Left renal cortex interstitium (tissue), 4 donors: Measurements from ENCODE around the gene LTBP4. TPM values are rescaled to one million over a fixed set of nuclear protein-coding genes. Genes with fewer than 3 reads are reported as not detected.
"Not testable (repeated sequence)": the region's sequence is repeated elsewhere in the genome, so short reads cannot be mapped to it uniquely, and the experiment has no call there.

Source experiments
- DNase-seq, 4 donors: peaks; one replicate each; pipeline ENCODE4 v3.0.0-alpha.2; 2013; ENCODE audit warnings: low read depth in 4 of 4, low spot score in 2 of 4, missing footprints in 1 of 4
- polyA plus RNA-seq, 4 donors: library from polyadenylated mRNA; unstranded; fragments of 120-200 nt; gene quantifications; one replicate each; pipeline ENCODE4 v1.2.1, GENCODE V29; 2013; ENCODE audit not compliant: insufficient read length in 4 of 4

The LTBP4 gene, protein sequence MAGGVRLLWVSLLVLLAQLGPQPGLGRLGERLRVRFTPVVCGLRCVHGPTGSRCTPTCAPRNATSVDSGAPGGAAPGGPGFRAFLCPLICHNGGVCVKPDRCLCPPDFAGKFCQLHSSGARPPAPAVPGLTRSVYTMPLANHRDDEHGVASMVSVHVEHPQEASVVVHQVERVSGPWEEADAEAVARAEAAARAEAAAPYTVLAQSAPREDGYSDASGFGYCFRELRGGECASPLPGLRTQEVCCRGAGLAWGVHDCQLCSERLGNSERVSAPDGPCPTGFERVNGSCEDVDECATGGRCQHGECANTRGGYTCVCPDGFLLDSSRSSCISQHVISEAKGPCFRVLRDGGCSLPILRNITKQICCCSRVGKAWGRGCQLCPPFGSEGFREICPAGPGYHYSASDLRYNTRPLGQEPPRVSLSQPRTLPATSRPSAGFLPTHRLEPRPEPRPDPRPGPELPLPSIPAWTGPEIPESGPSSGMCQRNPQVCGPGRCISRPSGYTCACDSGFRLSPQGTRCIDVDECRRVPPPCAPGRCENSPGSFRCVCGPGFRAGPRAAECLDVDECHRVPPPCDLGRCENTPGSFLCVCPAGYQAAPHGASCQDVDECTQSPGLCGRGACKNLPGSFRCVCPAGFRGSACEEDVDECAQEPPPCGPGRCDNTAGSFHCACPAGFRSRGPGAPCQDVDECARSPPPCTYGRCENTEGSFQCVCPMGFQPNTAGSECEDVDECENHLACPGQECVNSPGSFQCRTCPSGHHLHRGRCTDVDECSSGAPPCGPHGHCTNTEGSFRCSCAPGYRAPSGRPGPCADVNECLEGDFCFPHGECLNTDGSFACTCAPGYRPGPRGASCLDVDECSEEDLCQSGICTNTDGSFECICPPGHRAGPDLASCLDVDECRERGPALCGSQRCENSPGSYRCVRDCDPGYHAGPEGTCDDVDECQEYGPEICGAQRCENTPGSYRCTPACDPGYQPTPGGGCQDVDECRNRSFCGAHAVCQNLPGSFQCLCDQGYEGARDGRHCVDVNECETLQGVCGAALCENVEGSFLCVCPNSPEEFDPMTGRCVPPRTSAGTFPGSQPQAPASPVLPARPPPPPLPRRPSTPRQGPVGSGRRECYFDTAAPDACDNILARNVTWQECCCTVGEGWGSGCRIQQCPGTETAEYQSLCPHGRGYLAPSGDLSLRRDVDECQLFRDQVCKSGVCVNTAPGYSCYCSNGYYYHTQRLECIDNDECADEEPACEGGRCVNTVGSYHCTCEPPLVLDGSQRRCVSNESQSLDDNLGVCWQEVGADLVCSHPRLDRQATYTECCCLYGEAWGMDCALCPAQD (N-terminal part only)
- 100 to 1,000 TPM; 174 to 362 (median 282) TPM for polyA plus RNA-seq

DNA sequence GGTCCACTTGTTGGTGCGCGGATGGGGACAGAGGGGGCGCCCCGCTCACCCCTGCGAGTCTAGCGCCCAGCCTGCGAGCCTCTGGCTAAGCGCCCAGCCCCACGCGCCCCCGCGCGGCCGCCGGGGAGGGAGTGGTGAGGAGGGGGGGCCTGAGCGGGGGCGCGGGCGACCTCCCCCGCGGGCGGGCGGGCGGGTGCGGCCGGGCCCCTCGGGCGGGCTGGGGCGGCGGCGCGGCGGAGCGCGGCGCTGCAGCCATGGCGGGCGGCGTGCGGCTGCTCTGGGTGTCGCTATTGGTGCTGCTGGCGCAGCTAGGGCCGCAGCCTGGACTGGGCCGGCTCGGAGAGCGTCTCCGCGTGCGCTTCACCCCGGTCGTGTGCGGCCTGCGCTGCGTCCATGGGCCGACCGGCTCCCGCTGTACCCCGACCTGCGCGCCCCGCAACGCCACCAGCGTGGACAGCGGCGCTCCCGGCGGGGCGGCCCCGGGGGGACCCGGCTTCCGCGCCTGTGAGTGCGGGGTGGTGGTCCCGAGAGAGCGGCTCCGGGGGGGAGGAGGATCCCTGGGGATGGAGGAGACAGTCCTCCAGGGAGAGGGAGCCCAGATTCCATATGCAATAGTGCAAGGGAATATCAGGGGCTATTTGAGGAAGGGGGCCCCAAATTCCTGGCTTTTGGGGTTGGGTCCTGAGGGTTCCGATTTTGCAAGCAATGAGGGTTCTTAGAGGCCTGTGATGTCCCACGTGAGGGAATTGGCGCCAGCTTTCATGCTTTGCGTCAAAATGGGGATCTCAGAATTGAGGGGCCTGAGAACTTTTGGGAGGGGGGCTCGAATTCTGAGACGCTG is at the start of gene LTBP4:
TSS of gene LTBP4 (plus strand) at position 236 of the 841 bp plus-strand sequence. CDS start at position 255, 19 bp downstream.
- DNase-seq, result no peak

DNA sequence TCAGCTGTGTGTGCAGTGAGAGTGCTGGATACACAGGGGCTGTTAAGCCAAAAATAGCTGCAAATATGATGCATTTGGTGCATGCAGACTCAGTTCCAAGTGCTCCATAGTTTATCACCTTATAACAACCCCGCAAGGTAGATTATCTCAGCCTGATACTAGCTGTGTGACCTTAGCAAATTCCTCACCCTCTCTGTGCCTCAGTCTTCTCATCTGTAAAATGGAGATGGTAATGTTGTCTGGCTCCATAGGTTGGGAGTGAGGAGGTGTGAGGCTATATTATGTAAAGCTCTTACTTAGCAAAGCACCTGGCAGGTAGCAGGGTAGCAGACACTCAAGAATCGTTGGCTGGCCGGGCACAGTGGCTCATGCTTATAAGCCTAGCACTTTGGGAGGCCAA is 48.3 kb upstream of the LTBP4 start:
- no peak for DNase-seq

DNA sequence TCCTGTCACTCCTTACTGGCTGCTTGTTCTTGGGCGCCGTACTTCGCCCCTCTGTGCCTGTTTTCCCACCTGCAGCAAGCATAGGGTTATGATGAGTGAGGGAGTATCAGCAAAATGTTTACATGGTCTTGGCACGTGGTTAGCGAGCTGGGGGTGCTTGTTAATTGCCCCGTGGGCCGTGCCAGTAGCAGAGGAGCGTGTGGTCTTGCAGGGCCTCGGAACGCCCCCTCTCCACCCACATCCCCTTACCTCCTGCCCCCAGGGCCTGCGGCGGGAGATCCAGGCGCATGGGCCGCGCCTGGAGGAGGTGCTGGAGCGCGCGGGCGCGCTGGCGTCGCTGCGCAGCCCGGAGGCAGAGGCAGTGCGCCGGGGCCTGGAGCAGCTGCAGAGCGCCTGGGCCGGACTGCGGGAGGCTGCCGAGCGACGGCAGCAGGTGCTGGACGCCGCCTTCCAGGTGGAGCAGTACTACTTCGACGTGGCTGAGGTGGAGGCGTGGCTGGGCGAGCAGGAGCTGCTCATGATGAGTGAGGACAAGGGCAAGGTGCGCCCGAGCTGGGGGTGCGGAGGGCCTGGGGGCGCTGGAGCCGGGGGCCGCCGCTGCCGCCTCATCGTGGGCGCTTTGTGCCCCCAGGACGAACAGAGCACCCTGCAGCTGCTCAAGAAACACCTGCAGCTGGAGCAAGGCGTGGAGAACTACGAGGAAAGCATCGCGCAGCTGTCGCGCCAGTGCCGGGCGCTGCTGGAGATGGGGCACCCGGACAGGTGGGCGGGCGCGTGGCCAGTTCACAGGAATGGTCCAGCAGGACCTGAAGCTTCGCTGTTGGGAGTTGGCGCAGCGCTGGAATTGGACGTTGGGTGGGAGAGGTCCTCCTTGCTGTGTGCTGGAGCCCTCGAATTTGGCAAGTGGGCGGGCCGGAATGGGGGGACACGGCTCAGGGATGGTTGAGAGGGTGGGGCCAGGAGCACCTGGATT is 47.0 kb upstream of the LTBP4 start:
- no peak for DNase-seq

DNA sequence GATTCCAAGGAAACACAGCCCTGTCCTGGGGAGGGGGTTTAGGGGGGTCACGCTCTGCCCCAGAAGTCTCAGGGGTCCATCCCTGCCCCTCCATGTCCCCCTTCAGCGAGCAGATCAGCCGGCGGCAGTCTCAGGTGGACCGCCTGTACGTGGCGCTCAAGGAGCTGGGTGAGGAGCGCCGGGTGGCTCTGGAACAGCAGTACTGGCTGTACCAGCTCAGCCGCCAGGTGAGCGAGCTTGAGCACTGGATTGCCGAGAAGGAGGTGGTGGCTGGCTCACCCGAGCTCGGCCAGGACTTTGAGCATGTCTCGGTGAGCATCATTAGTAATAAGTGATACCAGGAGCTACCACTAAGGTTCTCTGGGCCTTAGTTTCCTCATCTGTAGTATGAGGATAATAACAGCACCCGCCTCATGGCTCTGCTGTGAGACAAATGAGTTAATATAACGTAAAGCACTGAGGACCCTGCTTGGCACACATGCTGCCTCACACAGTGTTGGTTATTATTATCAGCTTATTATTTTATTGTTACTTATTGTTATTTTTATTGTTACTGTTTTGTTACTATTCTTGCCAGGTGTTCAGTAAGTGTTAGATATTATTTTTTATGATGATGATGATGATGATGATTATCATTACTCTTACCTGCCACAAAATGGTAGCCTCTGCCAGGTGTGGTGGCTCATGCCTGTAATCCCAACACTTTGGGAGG is 45.0 kb upstream of the LTBP4 start:
- no peak for DNase-seq

DNA sequence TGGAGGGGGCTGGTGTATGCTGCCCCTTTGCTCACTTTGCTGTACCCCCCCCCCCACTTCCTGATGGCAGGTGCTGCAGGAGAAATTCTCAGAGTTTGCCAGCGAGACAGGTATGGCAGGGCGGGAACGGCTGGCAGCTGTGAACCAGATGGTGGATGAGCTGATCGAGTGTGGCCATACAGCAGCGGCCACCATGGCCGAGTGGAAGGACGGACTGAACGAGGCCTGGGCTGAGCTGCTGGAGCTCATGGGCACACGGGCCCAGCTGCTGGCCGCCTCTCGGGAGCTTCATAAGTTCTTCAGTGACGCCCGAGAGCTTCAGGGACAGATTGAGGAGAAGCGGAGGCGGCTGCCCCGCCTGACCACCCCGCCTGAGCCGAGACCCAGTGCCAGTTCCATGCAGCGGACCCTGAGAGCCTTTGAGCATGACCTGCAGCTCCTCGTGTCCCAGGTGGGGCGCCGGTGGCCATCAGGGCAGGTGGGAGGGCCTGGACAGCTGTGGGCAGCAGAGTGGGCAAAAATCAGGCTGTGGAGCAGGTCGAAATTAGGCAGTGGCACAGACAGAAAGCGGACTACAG is 44.1 kb upstream of the LTBP4 start:
- no peak for DNase-seq

DNA sequence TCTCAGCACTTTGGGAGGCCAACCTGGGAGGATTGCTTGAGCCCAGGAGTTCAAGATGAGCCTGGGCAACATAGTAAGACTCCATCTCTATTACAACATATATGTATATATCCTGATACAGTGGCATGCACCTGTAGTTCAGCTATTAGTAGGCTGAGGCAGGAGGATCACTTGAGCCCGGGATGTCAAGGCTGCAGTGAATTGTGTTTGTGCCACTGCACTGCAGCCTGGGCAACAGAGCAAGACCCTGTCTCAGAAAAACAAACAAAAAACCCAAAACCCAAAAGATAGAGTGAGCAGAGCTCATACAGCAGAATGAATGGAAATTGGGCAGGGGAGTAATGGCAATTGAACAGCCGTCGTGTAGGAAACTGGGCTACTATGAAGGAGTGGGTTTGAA is 41.8 kb upstream of the LTBP4 start:
- DNase-seq, result no peak

DNA sequence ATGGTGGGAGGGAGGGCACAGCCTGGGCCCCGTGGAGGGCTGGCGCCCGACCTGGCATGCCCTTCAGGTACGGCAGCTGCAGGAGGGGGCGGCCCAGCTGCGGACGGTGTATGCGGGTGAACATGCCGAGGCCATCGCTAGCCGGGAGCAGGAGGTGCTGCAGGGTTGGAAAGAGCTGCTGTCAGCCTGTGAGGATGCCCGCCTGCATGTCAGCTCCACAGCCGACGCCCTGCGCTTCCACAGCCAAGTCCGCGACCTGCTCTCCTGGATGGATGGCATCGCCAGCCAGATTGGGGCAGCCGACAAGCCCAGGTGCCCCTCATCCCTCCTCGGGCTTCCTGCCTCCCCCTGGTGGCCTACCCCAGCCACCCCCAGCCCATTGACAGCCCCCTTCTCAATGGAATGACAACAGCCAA is 41.1 kb upstream of the LTBP4 start:
- no peak for DNase-seq

DNA sequence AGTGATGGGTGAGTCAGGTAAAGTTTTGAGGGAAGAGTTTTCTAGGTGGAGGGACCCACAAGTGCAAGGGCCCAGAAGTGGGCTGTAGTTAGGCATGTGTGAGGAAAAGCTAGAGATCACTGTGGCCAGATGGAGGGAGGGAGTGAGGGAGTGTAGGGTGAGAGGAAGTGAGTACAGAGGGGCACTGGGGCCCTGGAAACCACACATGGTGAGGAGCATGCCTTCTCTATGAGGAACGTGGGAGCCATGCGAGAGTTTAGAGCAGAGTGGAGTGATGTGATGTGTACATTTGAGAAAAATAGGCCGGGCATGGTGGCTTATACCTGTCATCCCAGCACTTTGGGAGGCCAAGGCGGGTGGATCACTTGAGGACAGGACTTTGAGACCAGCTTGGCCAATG is 39.2 kb upstream of the LTBP4 start:
- DNase-seq, result no peak

DNA sequence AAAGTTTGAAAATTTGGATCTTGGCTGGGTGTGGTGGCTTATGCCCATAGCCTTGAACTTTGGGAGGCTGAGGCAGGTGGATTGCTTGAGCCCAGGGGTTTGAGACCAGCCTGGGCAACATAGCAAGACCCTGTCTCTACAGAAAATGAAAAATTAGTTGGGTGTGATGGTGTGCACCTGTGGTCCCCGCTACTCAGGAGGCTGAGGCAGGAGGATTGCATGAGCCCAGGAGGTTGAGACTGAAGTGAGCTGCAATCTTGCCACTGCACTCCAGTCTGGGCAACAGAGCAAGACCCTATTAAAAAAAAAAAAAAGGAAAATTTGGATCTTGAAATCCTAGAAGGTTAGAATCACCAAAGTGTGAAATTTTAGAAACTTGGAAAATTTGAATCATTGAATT is 36.6 kb upstream of the LTBP4 start:
- not testable (repeated sequence) for DNase-seq

DNA sequence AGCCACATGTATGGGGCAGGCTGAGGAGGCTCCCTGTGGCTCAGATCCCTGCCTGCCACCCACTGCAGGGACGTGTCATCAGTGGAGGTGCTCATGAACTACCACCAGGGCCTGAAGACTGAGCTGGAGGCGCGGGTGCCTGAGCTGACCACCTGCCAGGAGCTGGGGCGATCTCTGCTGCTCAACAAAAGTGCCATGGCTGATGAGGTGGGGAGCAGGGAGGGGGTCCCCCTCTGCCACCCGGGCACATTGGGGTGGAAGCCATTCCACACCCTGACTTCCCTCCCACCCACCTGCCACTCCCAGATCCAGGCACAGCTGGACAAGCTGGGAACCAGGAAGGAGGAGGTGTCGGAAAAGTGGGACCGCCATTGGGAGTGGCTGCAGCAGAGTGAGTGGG is 35.8 kb upstream of the LTBP4 start:
- DNase-seq, result no peak

DNA sequence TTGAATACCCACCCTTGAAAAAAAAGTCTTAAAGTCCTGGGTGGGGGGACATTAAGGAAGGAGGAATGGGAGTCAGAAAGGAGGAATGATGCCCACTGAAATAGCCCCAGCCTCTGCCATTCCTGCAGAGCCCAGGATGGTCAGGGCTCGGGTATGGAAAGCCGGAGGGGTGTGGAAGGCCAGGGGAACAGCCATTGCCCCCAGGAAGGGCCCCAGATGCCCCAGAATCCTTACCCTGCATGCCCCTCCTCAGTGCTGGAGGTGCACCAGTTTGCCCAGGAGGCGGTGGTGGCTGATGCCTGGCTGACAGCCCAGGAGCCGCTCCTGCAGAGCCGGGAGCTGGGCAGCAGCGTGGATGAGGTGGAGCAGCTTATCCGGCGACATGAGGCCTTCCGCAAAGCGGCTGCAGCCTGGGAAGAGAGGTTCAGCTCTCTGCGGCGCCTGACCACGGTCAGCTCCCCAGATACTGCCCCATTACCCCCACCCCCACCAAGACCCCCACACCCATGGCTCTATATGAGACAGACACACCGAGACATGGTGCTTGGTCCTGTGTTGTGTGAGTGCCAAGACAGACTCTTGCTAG is 35.2 kb upstream of the LTBP4 start:
- DNase-seq, result no peak

DNA sequence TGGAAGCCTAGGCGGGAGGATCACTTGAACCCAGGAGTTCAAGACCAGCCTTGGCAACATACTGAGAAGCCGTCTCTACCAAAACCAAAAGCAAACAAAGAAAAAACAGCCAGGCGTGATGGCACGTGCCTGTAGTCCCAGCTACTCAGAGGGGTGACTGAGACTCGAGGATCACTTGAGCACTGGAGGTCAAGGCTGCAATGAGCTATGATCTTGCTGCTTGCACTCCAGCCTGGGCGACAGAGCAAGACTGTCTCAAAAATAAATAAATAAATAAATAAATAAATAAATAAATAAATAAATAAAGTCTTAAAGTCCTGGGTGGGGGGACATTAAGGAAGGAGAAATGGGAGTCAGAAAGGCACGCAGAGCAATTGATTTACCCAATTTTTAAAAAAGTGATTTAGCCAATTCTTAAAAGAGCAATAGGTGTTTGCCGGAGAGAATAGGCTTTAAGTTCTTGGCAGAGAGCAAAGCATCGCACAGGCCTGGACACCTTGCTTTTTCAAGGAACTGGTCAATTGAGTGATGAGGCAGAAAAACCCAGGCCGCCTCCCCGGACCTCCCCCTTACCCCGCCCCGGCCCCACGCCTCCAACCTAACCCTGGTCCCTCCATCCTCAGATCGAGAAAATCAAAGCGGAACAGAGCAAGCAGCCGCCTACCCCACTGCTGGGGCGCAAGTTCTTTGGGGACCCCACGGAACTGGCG is 34.0 kb upstream of the LTBP4 start:
- DNase-seq, result no peak

DNA sequence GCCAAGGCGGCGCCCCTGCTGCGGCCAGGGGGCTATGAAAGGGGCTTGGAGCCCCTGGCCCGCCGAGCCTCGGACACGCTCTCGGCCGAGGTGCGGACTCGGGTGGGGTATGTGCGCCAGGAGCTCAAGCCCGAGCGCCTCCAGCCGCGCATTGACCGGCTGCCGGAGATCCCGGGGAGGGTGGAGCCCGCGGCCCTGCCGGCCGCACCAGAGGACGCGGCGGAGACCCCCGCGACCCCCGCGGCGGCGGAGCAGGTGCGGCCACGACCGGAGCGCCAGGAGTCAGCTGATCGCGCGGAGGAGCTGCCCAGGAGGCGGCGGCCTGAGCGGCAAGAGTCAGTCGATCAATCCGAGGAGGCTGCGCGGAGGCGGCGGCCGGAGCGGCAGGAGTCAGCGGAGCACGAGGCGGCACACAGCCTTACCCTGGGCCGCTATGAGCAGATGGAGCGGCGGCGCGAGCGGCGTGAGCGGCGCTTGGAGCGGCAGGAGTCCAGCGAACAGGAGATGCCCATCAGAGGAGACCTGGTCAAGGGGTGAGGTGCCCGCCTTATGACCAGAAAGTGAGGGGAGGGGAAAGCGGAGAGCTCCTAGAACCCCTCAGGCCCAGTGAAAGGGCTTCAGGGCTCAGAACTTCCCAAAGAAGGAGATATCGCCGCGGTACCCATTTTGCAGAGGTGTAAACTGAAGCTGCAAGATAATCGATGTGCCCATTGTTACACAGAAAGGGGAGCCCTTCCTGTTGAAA is 33.2 kb upstream of the LTBP4 start:
- no peak for DNase-seq

DNA sequence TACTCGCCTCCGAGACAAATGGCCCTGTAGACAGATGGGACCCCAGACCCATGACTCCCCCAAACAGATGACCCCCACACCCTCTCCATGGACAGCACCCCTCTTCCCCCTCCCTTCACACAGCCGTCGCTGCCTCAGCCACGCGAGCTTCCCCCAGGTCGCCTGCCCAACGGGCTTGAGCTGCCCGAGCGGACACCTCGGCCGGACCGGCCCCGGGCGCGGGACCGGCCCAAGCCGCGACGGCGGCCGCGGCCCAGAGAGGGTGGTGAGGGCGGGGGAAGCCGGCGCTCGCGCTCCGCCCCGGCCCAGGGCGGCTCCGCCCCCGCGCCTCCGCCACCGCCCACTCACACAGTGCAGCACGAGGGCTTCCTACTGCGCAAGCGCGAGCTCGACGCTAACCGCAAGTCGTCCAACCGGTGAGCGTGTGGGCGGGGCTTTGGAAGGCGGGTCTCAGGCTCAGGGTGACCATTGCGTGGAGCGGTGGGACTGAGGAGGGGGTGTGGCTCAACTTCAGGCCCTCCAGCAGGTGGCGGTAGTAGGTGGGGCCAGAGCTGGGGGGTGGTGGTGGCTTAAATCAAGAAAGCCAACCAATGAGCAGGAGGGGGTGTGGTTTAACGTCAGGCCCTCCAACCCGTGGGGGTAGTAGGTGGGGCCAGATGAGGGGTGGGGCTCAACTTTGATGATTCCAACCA is 30.7 kb upstream of the LTBP4 start:
- peak; percentile 70 to 95 (median 90) for DNase-seq

DNA sequence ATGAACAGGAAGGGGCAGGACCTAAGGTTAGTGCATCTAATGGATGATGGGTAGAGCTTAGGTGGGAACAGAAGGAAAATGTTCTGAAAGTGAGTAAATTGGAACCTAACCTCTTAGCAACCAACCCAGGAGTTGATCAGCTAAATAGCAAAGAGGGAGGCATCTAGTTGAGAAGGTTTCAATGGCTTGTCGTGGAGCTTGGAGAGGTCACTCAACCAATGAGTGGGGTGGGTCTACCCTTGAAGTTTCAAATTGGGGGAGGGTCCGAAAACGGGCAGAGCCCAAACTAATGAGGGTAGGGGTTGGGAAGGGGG is 30.2 kb upstream of the LTBP4 start:
- no peak for DNase-seq
